Fibroblast of mammary gland (primary cell): ENCODE data around the gene FYN.
A peak's percentile ranks its signal among the peaks of the same experiment; 100 is the strongest.
"Not testable (repeated sequence)": the region's sequence is repeated elsewhere in the genome, so short reads cannot be mapped to it uniquely, and the experiment has no call there.

Experiments
- DNase-seq: peaks from one replicate; pipeline ENCODE4 v3.0.0-alpha.2; 2010; ENCODE audit warnings: low read depth
- H3K4me3 ChIP-seq: 2 replicates; pipeline ENCODE4 v1.5.1; 2011; ENCODE audit warnings: low read depth, mild to moderate bottlenecking, low read length, moderate library complexity; ENCODE audit not compliant: control insufficient read depth
- TF ChIP-seq, protein P1 (sequence below): conservative IDR thresholded peaks from 2 replicates; pipeline ENCODE4 v1.5.1; 2011; ENCODE audit warnings: low read depth, low read length, inconsistent platforms; ENCODE audit not compliant: control insufficient read depth, insufficient read depth

Gene FYN

DNA sequence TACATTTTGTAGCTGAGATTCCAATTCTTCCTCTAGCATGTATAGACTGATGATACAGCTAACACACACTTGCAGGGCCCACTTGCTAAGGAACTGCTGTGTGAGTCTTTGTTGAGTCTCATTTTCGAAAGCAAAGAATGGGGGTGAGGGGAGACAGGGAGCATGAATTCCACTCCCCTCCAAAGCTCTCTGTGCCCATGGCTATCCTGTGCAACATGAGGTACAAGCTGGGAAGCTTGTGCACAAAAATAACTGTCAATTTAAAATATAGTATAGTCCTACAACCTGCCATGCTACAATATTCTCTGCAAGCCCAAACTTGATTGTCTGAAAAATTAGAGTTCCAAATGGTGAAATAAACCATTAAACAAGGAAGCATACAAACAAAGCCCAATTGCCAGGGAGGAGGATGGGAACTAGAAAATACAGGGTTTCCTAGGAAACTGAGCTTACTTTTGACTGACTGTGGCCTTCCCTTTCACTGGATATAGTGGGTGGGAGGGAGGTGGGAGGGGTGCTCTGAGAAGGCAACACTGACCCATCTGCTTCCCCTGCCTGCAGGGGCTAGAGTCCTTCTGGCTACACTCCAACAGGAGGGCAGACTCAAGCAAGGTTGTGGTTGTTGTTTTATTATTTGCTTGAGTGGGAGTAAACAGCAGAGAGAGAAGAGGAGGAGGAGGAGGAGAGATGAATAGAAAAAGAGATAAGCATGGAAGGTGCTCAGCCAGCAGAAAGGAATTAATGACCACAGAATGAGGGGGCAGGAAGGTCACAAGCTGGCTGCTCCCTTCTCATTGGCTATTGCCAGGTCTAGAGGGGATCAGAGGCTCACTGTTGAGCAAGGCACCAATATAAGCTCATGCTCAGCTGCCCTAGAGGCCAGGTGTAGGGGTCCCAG, 84.6 kb downstream of the FYN start:
- H3K4me3 ChIP-seq, result no peak overlapping the region
- DNase-seq, result no peak
- TF ChIP-seq, protein P1, sequence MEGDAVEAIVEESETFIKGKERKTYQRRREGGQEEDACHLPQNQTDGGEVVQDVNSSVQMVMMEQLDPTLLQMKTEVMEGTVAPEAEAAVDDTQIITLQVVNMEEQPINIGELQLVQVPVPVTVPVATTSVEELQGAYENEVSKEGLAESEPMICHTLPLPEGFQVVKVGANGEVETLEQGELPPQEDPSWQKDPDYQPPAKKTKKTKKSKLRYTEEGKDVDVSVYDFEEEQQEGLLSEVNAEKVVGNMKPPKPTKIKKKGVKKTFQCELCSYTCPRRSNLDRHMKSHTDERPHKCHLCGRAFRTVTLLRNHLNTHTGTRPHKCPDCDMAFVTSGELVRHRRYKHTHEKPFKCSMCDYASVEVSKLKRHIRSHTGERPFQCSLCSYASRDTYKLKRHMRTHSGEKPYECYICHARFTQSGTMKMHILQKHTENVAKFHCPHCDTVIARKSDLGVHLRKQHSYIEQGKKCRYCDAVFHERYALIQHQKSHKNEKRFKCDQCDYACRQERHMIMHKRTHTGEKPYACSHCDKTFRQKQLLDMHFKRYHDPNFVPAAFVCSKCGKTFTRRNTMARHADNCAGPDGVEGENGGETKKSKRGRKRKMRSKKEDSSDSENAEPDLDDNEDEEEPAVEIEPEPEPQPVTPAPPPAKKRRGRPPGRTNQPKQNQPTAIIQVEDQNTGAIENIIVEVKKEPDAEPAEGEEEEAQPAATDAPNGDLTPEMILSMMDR, result no peak

DNA sequence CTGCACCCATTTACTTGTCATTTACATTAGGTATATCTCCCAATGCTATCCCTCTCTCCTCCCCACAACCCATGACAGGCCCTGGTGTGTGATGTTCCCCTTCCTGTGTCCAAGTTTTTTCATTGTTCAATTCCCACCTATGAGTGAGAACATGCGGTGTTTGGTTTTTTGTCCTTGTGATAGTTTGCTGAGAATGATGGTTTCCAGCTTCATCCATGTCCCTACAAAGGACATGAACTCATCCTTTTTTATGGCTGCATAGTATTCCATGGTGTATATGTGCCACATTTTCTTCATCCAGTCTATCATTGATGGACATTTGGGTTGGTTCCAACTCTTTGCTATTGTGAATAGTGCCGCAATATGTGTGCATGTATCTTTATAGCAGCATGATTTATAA, 87.1 kb downstream of the FYN start:
- H3K4me3 ChIP-seq, DNase-seq: not testable (repeated sequence)

DNA sequence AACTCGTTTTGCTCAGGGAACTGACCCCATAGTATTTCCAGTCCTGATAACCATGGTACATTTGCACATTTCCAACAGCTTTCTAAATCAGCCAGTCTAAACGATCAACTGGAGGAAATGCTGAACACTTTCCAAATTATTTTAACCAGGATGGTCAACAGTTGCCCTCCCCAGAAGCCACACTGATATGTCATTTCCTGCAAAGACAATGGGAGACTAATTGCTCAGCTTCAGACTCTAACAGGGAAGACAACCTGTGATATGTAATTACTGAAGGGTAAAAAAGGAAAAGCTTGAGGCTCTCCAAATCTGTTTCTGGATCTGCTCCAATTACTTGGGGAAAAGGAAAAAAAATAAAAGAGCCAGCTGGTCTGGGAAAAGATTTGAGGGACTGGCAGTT, 88.8 kb downstream of the FYN start:
- TF ChIP-seq, protein P1, result no peak
- no peak overlapping the region for H3K4me3 ChIP-seq
- DNase-seq, result no peak

DNA sequence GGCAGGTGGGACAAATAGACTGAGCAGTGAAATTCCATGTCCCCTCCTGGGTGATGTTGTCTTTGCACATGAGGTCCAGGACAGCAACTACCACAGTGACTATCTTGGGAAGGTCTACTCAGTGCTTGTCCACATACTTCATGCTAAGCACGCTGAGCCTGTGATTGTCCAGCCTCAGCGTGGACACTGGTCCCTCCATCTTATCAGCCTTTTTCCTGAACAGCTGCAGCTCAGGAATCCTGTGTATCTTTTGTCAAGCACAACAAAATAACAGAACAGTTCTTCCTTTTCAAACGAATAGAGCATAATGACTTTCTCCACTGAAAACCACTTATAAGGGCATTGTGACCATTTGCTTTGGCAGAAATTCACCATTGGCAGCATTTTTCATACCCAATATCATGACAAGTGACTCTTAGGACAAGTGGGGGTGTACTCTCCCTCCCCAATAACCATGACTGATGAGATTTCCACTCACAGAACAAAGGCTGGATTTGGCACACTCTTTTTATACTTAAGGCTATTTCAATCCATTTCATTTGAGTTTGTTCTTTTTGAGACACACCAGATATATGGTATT, 90.3 kb downstream of the FYN start:
- no peak for DNase-seq
- TF ChIP-seq, protein P1, result no peak
- no peak overlapping the region for H3K4me3 ChIP-seq

DNA sequence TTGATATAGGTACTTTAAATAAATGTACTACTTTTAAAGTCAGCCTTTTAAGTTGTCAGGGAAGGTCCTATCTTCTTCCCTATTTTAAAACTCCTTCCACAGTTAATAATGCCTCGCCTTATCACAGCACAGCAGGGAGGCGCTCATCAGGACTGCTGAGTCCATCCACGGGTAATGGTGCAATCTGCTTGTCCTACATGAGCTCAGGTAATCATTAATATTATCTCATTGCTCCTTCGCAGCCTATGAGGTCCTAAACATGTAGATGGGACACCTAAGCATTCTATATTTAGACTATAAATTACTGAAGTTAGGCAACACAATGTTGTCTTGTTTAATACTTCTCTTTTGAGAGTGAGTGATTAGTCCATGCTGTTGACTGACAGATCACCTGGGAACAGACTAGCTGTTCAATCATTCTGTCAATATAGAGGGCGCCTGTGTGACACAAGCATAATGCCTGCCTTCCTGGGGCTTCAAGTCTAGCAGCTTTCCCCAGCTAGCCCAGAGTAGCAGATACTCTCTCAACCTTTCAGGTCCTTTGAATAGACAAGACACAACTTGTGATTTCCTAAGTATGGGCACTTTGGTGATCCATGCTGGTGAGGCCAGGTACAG, 91.0 kb downstream of the FYN start:
- no peak overlapping the region for H3K4me3 ChIP-seq
- DNase-seq, result no peak
- TF ChIP-seq, protein P1, result no peak

DNA sequence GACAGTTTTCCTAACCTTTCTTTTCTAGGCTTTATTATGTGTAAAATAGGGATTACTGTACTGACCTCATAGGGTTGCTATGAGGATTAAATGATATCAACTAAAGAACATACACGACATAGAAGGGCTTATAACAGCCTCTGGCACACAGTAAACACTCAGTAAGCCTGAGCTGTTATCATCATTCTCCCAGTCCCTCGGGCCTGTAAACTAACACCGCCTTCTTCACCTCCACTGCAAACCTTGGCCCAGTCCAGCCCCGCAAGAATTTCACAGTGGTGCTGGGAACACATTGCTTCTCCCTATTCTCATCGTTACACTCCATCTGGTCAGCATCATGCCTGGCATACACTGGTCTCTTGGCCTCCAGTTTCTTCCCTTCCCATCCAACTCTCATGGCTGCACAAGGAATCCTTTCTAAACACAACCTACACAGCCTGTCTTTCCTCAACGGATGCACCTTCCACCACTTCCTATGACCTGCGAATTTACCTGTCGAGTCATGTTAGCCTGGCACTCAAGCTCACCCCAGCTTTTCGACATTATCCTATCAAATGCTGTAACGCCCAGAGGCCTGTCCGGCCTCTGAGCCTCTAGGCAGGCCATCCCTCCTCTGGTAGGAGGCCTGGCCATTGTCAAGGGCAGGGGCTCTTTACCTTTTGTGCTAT, 92.1 kb downstream of the FYN start:
- peak; percentile 77 for DNase-seq
- no peak overlapping the region for H3K4me3 ChIP-seq
- TF ChIP-seq, protein P1, result no peak
